ENCODE data around the gene ALG6. TPM values are rescaled to one million over a fixed set of nuclear protein-coding genes. Genes with fewer than 3 reads are reported as not detected.

Gene ALG6
- total RNA-seq, 1 experiment from 2014 or later, result 21.4 TPM

- H2BK20ac ChIP-seq (ENCODE audit: low read depth, low read length, poor library complexity, severe bottlenecking), result no peak overlapping the region
Observed at GRCh38 chr1:63423649-63424048, 56.2 kb downstream of the ALG6 start.

More at GRCh38 chr1:63423649-63424048, 56.2 kb downstream of the ALG6 start:
- H3K9ac ChIP-seq (ENCODE audit: extremely low read depth, insufficient read length, low read length), result no peak overlapping the region
- no peak overlapping the region for H3K23ac ChIP-seq (ENCODE audit: insufficient read length, low read depth, low read length)
- H3K27ac ChIP-seq (ENCODE audit: insufficient read length, low read depth, low read length), result no peak overlapping the region
- no peaks in the 10 kb centered on the region for H3K4me1 Mint-ChIP-seq
- no peaks in the 10 kb centered on the region for H3K79me2 ChIP-seq (ENCODE audit: insufficient read depth, low read length)
- H3K4me1 ChIP-seq (ENCODE audit: insufficient read depth, low read length), result no peaks in the 10 kb centered on the region
- no peak overlapping the region for H2AFZ ChIP-seq (ENCODE audit: low read length)
- no peaks in the 10 kb centered on the region for H3K9me3 Mint-ChIP-seq
- H2BK12ac ChIP-seq (ENCODE audit: insufficient read length, low read depth, low read length), result no peak overlapping the region
- no peak overlapping the region for H4K8ac ChIP-seq (replicated peaks; ENCODE audit: insufficient read length, low read depth, low read length)
- no peak overlapping the region for H3K4me2 ChIP-seq (ENCODE audit: insufficient read depth, insufficient read length, low read length)
- no peaks in the 10 kb centered on the region for H3K27me3 ChIP-seq (ENCODE audit: insufficient read depth, low read length)
- H3K4ac ChIP-seq (ENCODE audit: low read depth, low read length), result no peak overlapping the region
- no peaks in the 10 kb centered on the region for H4K20me1 ChIP-seq (ENCODE audit: control insufficient read depth, insufficient read depth, insufficient read length)
- WGBS (ENCODE audit: extremely low coverage, insufficient read length, low lambda C conversion rate), result no CpG with 5 or more reads among the region's 2 CpGs
- H4K5ac ChIP-seq (ENCODE audit: insufficient read length, low read depth, low read length), result no peak overlapping the region
- no peak overlapping the region for H3K27ac Mint-ChIP-seq
- peaks cover 5 to 9% (median 7%) of the 10 kb centered on the region in 3 experiments; a peak in 5 of 7 replicates for H3K36me3 Mint-ChIP-seq (ENCODE audit: insufficient read depth in 1 of 3, low read depth in 3 of 3)
- no peaks in the 10 kb centered on the region; the same call in 1 of the 2 replicates for H3K27me3 Mint-ChIP-seq (ENCODE audit: low read depth)
- H2AK5ac ChIP-seq (ENCODE audit: insufficient read length, low read length), result no peak overlapping the region
- no peak overlapping the region for H3K14ac ChIP-seq (ENCODE audit: insufficient read depth, low read length)
- no peak overlapping the region for H2BK15ac ChIP-seq (ENCODE audit: low read depth, low read length)
- no peak overlapping the region for H2BK120ac ChIP-seq (ENCODE audit: low read depth, low read length, poor library complexity, severe bottlenecking)
- no peak overlapping the region for H3K4me3 Mint-ChIP-seq
- no peak for TF ChIP-seq CTCF (conservative IDR thresholded peaks at IDR 0.05)
- no peak overlapping the region for H2BK5ac ChIP-seq (ENCODE audit: insufficient read length, low read length)
- H3K9me3 ChIP-seq (ENCODE audit: control insufficient read depth, low read depth, low read length), result no peaks in the 10 kb centered on the region
- no peak overlapping the region for H3K18ac ChIP-seq (ENCODE audit: insufficient read length, low read depth, low read length)
- no peak for DNase-seq
- no peaks in the 10 kb centered on the region for H3K23me2 ChIP-seq (ENCODE audit: insufficient read length, low read depth, low read length, poor library complexity, severe bottlenecking)
- no peaks in the 10 kb centered on the region for H3K79me1 ChIP-seq (ENCODE audit: insufficient read depth, low read depth, low read length, poor library complexity, severe bottlenecking)
- no peak overlapping the region for H3T11ph ChIP-seq (ENCODE audit: low read length)
- H3K56ac ChIP-seq (ENCODE audit: insufficient read length, low read depth, low read length), result no peak overlapping the region
- no peak overlapping the region for H4K91ac ChIP-seq (ENCODE audit: insufficient read length, low read depth, low read length)

Measured in H9 (cell line).